GM12873 (cell line): Measurements from ENCODE around the gene NAA15.

Experiments
- CTCF ChIP-seq: IDR thresholded peaks from 2 replicates; pipeline ENCODE4 v1.5.1; 2012; ENCODE audit warnings: low read depth, mild to moderate bottlenecking, moderate library complexity, low read length, control low read depth; ENCODE audit not compliant: insufficient read depth; ENCODE audit errors: missing control alignments

The NAA15 gene

GRCh38 chr4:139300431-139301112 lies 733 bp upstream of the NAA15 start:
- TF ChIP-seq CTCF: no peak

GRCh38 chr4:139301821-139302611 lies 711 bp downstream of the NAA15 start, which contains the start of gene NDUFC1:
NDUFC1 (minus strand) TSS chr4:139302477; CDS start chr4:139295798, 6,679 bp downstream.
- TF ChIP-seq CTCF: peak; percentile 48

GRCh38 chr4:139304920-139305319 lies 3.6 kb downstream of the NAA15 start:
- no peak for TF ChIP-seq CTCF

- no peak for TF ChIP-seq CTCF
Measured at GRCh38 chr4:139311909-139312308, 10.6 kb downstream of the NAA15 start.

GRCh38 chr4:139312552-139313332 lies 11.4 kb downstream of the NAA15 start:
- TF ChIP-seq CTCF: no peak

GRCh38 chr4:139314047-139314800 lies 12.9 kb downstream of the NAA15 start:
- no peak for TF ChIP-seq CTCF

- TF ChIP-seq CTCF: no peak
Measured at GRCh38 chr4:139315221-139315675, 13.9 kb downstream of the NAA15 start.
